ENCODE results near the gene FER1L5. TPM values are rescaled to one million over a fixed set of nuclear protein-coding genes. Genes with fewer than 3 reads are reported as not detected.

The FER1L5 gene
- total and polyA plus RNA-seq, 9 of the 15 experiments (the other 6 are each of a cell fraction or from before 2014, with no cell fraction given) = 0.01 TPM; not detected in 6

GRCh38 chr2:96690306-96691021, 47.9 kb downstream of the FER1L5 start:
- Histone ChIP-seq H3K4me3 (no peak overlapping the region), H2AFZ (ENCODE audit: low read depth, low read length) (no peak overlapping the region), H3K4me2 (ENCODE audit: insufficient read depth, low read length) (no peak overlapping the region), H3K36me3 (ENCODE audit: control insufficient read depth, insufficient read depth, low read length) (no peaks in the 10 kb centered on the region), H3K9ac (ENCODE audit: insufficient read depth in 1 of 2, low read depth in 2 of 2, low read length in 2 of 2) (no peak overlapping the region), H3K9me1 (ENCODE audit: control insufficient read depth, insufficient read depth, low read length) (peaks cover 2% of the 10 kb centered on the region), H4K20me1 (replicated peaks; ENCODE audit: control insufficient read depth, insufficient read depth, low read length) (0 out of 2 replicates have a peak, but pooled peaks cover 13% of the 10 kb centered on the region), H3K27me3 (ENCODE audit: control insufficient read depth in 2 of 2, insufficient read depth in 2 of 2, low read length in 2 of 2) (peaks cover 4 to 14% of the 10 kb centered on the region in 2 experiments; a peak in 3 of 5 replicates), H3K27ac (ENCODE audit: extremely low read depth, low read depth, low read length) (no peak overlapping the region), H3K79me2 (ENCODE audit: control insufficient read depth, insufficient read depth, low read length) (no peaks in the 10 kb centered on the region), H3K4me1 (replicated peaks in 1 of 2; ENCODE audit: control insufficient read depth in 2 of 2, insufficient read depth in 2 of 2, low read length in 2 of 2) (peaks cover 6 to 31% of the 10 kb centered on the region in 2 experiments; a peak in 3 of 5 replicates), H3K9me3 (replicated peaks; ENCODE audit: control insufficient read depth, insufficient read depth, low read depth, low read length) (no peaks in the 10 kb centered on the region)
- no peak for FAIRE-seq
- CTCF ChIA-PET (ENCODE audit: low intra/inter-chr PET ratio) = no interaction called here
- ATAC-seq = no peak
- 40% methylated on average over 13 of the region's 16 CpGs for WGBS (ENCODE audit: insufficient coverage, low coverage, missing lambda C conversion rate)
- no peak for DNase-seq (ENCODE audit: extremely low read depth in 1 of 4, low spot score in 3 of 4)
- POLR2A ChIA-PET = interaction anchor here (0.6 kb wide), 1 partner anchor 9 kb away, joined by 4 read pairs; no protein-coding TSS in a partner anchor
- TF ChIP-seq USF1 (CRISPR knock-in tag; IDR thresholded peaks at IDR 0.05) (peak; percentile 75), RAD51 (IDR thresholded peaks at IDR 0.05; ENCODE audit: borderline replicate concordance, low read depth) (0 out of 2 replicates have a peak, but pooled peaks have one; percentile 36), USF2 (CRISPR knock-in tag; IDR thresholded peaks at IDR 0.05) (peak; percentile 60), TCF3 (CRISPR knock-in tag; IDR thresholded peaks at IDR 0.05) (no peak), TFE3 (CRISPR knock-in tag; IDR thresholded peaks at IDR 0.05) (peak; percentile 57), SP1 (CRISPR knock-in tag; IDR thresholded peaks at IDR 0.05) (no peak), HIVEP1 (CRISPR knock-in tag; IDR thresholded peaks at IDR 0.05) (no peak), JUND (IDR thresholded peaks at IDR 0.05; ENCODE audit: borderline replicate concordance, low read depth, low read length) (no peak), JUND (tag; IDR thresholded peaks at IDR 0.05; ENCODE audit: borderline replicate concordance, low read depth, low read length) (no peak), CBX1 (IDR thresholded peaks at IDR 0.05; ENCODE audit: low read depth) (no peak), ZBTB12 (CRISPR knock-in tag; IDR thresholded peaks at IDR 0.05) (no peak), PRMT5 (CRISPR knock-in tag; IDR thresholded peaks at IDR 0.05) (no peak), CREM (IDR thresholded peaks at IDR 0.05; ENCODE audit: low read depth) (no peak), SREBF2 (CRISPR knock-in tag; IDR thresholded peaks at IDR 0.05) (no peak)
- intact Hi-C loops (cut with micrococcal nuclease) (no loop called here), in situ Hi-C loops (cut with MboI) (no loop called here)
- BruUV-seq (replicated peaks) = no TSS peak
